ENCODE measurements around the gene CDK10.
"Not testable (repeated sequence)": the region's sequence is repeated elsewhere in the genome, so short reads cannot be mapped to it uniquely, and the experiment has no call there.

Gene CDK10

GRCh38 chr16:89691231-89691985 is 4.9 kb downstream of the CDK10 start:
- CTCF ChIA-PET = no interaction called here
- TF ChIP-seq TARDBP (IDR thresholded peaks at IDR 0.05) = no peak
- TF ChIP-seq LEF1 (IDR thresholded peaks at IDR 0.05; ENCODE audit: borderline replicate concordance) = no peak
- TF ChIP-seq PKNOX1 (IDR thresholded peaks at IDR 0.05) = no peak
- TF ChIP-seq NFRKB (IDR thresholded peaks at IDR 0.05) = no peak
- no peak for TF ChIP-seq SUZ12 (IDR thresholded peaks at IDR 0.05)
- TF ChIP-seq ZNF384 (IDR thresholded peaks at IDR 0.05) = no peak
- TF ChIP-seq FOXK2 (IDR thresholded peaks at IDR 0.05) = no peak
- TF ChIP-seq L3MBTL2 (conservative IDR thresholded peaks at IDR 0.05) = no peak
- no peak for TF ChIP-seq SP1 (IDR thresholded peaks at IDR 0.05)
- no peak for TF ChIP-seq ARNT (IDR thresholded peaks at IDR 0.05)
- TF ChIP-seq FOXM1 (IDR thresholded peaks at IDR 0.05; ENCODE audit: borderline replicate concordance) = no peak
- no peak for TF ChIP-seq FOXA1 (IDR thresholded peaks at IDR 0.05)
- TF ChIP-seq BHLHE40 (IDR thresholded peaks at IDR 0.05; ENCODE audit: borderline replicate concordance) = no peak
- POLR2A ChIA-PET = no interaction called here
- no peak for DNase-seq (ENCODE audit: extremely low spot score)

- DNase-seq (ENCODE audit: extremely low spot score) = no peak
- ChIA-PET CTCF (no interaction called here), POLR2A (no interaction called here)
- no peak for TF ChIP-seq SUZ12 (IDR thresholded peaks at IDR 0.05)
- no peak for TF ChIP-seq FOXA1 (IDR thresholded peaks at IDR 0.05)
- TF ChIP-seq TARDBP (IDR thresholded peaks at IDR 0.05) = no peak
- no peak for TF ChIP-seq ARNT (IDR thresholded peaks at IDR 0.05)
- no peak for TF ChIP-seq L3MBTL2 (conservative IDR thresholded peaks at IDR 0.05)
- no peak for TF ChIP-seq FOXM1 (IDR thresholded peaks at IDR 0.05; ENCODE audit: borderline replicate concordance)
- no peak for TF ChIP-seq HDGF (IDR thresholded peaks at IDR 0.05; ENCODE audit: borderline replicate concordance)
Observed at GRCh38 chr16:89691986-89692569, 5.6 kb downstream of the CDK10 start.

GRCh38 chr16:89693289-89693731 is 6.8 kb downstream of the CDK10 start:
- ChIA-PET CTCF (no interaction called here), POLR2A (interaction anchor here (0.8 to 2.0 kb wide), 2 partner anchors 14 to 27 kb away, joined by 4 to 5 read pairs; partner anchors contain the start of gene VPS9D1)
- DNase-seq (ENCODE audit: extremely low spot score) = no peak
- TF ChIP-seq HDGF (IDR thresholded peaks at IDR 0.05; ENCODE audit: borderline replicate concordance) = no peak
- no peak for TF ChIP-seq SUZ12 (IDR thresholded peaks at IDR 0.05)
- TF ChIP-seq NFRKB (IDR thresholded peaks at IDR 0.05) = no peak
- TF ChIP-seq ELF4 (IDR thresholded peaks at IDR 0.05) = no peak
- TF ChIP-seq FOXK2 (IDR thresholded peaks at IDR 0.05) = no peak

- DNase-seq (ENCODE audit: extremely low spot score) = no peak
- CTCF ChIA-PET = interaction anchor here (1.5 kb wide), 1 partner anchor 12 kb away, joined by 4 read pairs; no protein-coding TSS in a partner anchor
- POLR2A ChIA-PET = interaction anchor here (0.8 to 2.8 kb wide), 3 partner anchors 7 to 26 kb away, joined by 4 to 10 read pairs (median 5); partner anchors contain the start of genes CDK10 and VPS9D1
Observed at GRCh38 chr16:89693931-89694783, 7.7 kb downstream of the CDK10 start.

GRCh38 chr16:89694784-89695085 is 8.2 kb downstream of the CDK10 start:
- CTCF ChIA-PET = interaction anchor here (1.5 kb wide), 1 partner anchor 11 kb away, joined by 4 read pairs; no protein-coding TSS in a partner anchor
- not testable (repeated sequence) for DNase-seq (ENCODE audit: extremely low spot score)
- POLR2A ChIA-PET = interaction anchor here (2.0 to 2.8 kb wide), 2 partner anchors 8 to 13 kb away, joined by 5 to 10 read pairs; partner anchors contain the start of gene CDK10

More at GRCh38 chr16:89693931-89694783, 7.7 kb downstream of the CDK10 start:
- TF ChIP-seq LEF1 (IDR thresholded peaks at IDR 0.05; ENCODE audit: borderline replicate concordance) (no peak), NFRKB (IDR thresholded peaks at IDR 0.05) (no peak), L3MBTL2 (conservative IDR thresholded peaks at IDR 0.05) (no peak), TARDBP (IDR thresholded peaks at IDR 0.05) (no peak), PKNOX1 (IDR thresholded peaks at IDR 0.05) (no peak), CTBP1 (IDR thresholded peaks at IDR 0.05; ENCODE audit: borderline replicate concordance) (no peak), ELF4 (IDR thresholded peaks at IDR 0.05) (no peak), BHLHE40 (IDR thresholded peaks at IDR 0.05; ENCODE audit: borderline replicate concordance) (no peak), ARNT (IDR thresholded peaks at IDR 0.05) (no peak), SUZ12 (IDR thresholded peaks at IDR 0.05) (no peak), ZNF384 (IDR thresholded peaks at IDR 0.05) (no peak), FOXA1 (IDR thresholded peaks at IDR 0.05) (no peak), HDGF (IDR thresholded peaks at IDR 0.05; ENCODE audit: borderline replicate concordance) (no peak), FOXK2 (IDR thresholded peaks at IDR 0.05) (no peak), SP1 (IDR thresholded peaks at IDR 0.05) (no peak), FOXM1 (IDR thresholded peaks at IDR 0.05; ENCODE audit: borderline replicate concordance) (no peak)

- no peak for TF ChIP-seq L3MBTL2 (conservative IDR thresholded peaks at IDR 0.05)
- no peak for TF ChIP-seq TARDBP (IDR thresholded peaks at IDR 0.05)
- TF ChIP-seq SUZ12 (IDR thresholded peaks at IDR 0.05) = no peak
- POLR2A ChIA-PET = interaction anchor here (2.0 to 2.8 kb wide), 2 partner anchors 9 to 12 kb away, joined by 5 to 10 read pairs; partner anchors contain the start of gene CDK10
- CTCF ChIA-PET = interaction anchor here (1.5 kb wide), 1 partner anchor 11 kb away, joined by 4 read pairs; no protein-coding TSS in a partner anchor
- no peak for DNase-seq (ENCODE audit: extremely low spot score)
Observed at GRCh38 chr16:89695086-89695874, 8.8 kb downstream of the CDK10 start.

Measured in HEK293T (cell line).